Upper lobe of left lung (tissue), 4 donors: ENCODE data around the gene INTU.
A peak's percentile ranks its signal among the peaks of the same experiment; 100 is the strongest.

ENCODE experiments used
- POLR2AphosphoS5 ChIP-seq, 2 donors: sonication (generic); formaldehyde crosslinking; IDR thresholded peaks; one replicate each; pipeline ENCODE4 v1.5.1; 2017; ENCODE audit warnings: antibody characterized with exemption in 2 of 2
- TF ChIP-seq, protein P1 (sequence below), 6 experiments: fragments of 450-650 bp in 4 of 6; fragments of 200-600 bp in 2 of 6; sonication (generic) in 2 of 6; IDR thresholded peaks; one replicate each; pipeline ENCODE4 v1.5.1; 2016 to 2019; ENCODE audit warnings: antibody characterized with exemption in 6 of 6

DNA sequence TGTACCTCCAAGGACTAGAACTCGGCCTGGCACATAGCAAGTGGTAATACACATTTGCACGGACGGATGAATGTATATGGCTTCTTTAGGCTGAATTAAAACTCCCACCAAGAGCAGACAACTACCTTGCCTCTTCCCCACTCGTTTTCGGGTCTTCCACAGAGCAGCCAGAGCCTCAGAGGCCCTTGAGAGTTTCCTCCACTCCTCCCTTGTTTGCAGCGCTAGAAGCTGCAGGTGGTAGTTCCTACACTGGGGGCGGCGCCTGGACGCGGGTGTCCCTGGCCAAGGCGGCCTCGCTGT is 10.2 kb upstream of the INTU start:
- TF ChIP-seq, protein P1, sequence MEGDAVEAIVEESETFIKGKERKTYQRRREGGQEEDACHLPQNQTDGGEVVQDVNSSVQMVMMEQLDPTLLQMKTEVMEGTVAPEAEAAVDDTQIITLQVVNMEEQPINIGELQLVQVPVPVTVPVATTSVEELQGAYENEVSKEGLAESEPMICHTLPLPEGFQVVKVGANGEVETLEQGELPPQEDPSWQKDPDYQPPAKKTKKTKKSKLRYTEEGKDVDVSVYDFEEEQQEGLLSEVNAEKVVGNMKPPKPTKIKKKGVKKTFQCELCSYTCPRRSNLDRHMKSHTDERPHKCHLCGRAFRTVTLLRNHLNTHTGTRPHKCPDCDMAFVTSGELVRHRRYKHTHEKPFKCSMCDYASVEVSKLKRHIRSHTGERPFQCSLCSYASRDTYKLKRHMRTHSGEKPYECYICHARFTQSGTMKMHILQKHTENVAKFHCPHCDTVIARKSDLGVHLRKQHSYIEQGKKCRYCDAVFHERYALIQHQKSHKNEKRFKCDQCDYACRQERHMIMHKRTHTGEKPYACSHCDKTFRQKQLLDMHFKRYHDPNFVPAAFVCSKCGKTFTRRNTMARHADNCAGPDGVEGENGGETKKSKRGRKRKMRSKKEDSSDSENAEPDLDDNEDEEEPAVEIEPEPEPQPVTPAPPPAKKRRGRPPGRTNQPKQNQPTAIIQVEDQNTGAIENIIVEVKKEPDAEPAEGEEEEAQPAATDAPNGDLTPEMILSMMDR (IDR thresholded peaks at IDR 0.05): peak in 2 of 6 experiments; percentile 1 to 24
- TF ChIP-seq POLR2AphosphoS5 (IDR thresholded peaks at IDR 0.05): no peak
